PC-9 (cell line): Measurements from ENCODE around the gene SPAM1. TPM values are rescaled to one million over a fixed set of nuclear protein-coding genes. Genes with fewer than 3 reads are reported as not detected.

Experiments used
- BruUV-seq: library from RNA; stranded (reverse); fragments of 400-500 nt; replicated peaks from 2 replicates; lab custom pipeline; 2021; lab: Mats Ljungman, UMichigan
- CTCF ChIA-PET: fragments of 300-600 bp; sonication (Branson Sonifier 250); formaldehyde crosslinking; loops from one replicate; lab custom pipeline; 2022; ENCODE audit warnings: antibody characterized with exemption; lab: Charles Lee
- POLR2A ChIA-PET: fragments of 300-600 bp; sonication (Branson Sonifier 250); formaldehyde crosslinking; loops from one replicate; lab custom pipeline; 2022; ENCODE audit warnings: antibody characterized with exemption; ENCODE audit not compliant: unreplicated experiment; lab: Charles Lee
- DNase-seq, 2 experiments: peaks; one replicate each; pipeline versions ENCODE4 v3.0.0 to v3.0.0-alpha.2; 2015 to 2022; ENCODE audit warnings: mixed read lengths in 1 of 2
- H2AFZ ChIP-seq: fragments of 200-600 bp; sonication (generic); 2 replicates; pipeline ENCODE4 v1.8.1; 2017; ENCODE audit warnings: antibody characterized with exemption
- H3F3A ChIP-seq: fragments of 200-600 bp; sonication (generic); 2 replicates; pipeline ENCODE4 v1.8.1; 2017; ENCODE audit warnings: antibody characterized with exemption, mild to moderate bottlenecking, low read depth; ENCODE audit not compliant: insufficient read depth
- H3K27ac ChIP-seq: fragments of 200-600 bp; sonication (generic); 2 replicates; pipeline ENCODE4 v1.6.1; 2016; ENCODE audit warnings: mixed run types
- H3K27me3 ChIP-seq: fragments of 200-600 bp; sonication (generic); 2 replicates; pipeline ENCODE4 v1.6.1; 2016; ENCODE audit warnings: low read depth, mixed run types; ENCODE audit not compliant: insufficient read depth
- H3K36me3 ChIP-seq: fragments of 200-600 bp; sonication (generic); 2 replicates; pipeline ENCODE4 v1.6.1; 2016; ENCODE audit warnings: low read depth, mixed run types
- H3K4me1 ChIP-seq: fragments of 200-600 bp; sonication (generic); replicated peaks from 2 replicates; pipeline ENCODE4 v1.6.1; 2016; ENCODE audit warnings: mixed run types; ENCODE audit not compliant: insufficient read depth
- H3K4me2 ChIP-seq: fragments of 200-600 bp; sonication (generic); 2 replicates; pipeline ENCODE4 v1.6.1; 2017; ENCODE audit warnings: mixed run types
- H3K4me3 ChIP-seq: fragments of 200-600 bp; sonication (generic); 2 replicates; pipeline ENCODE4 v1.6.1; 2016; ENCODE audit warnings: mixed run types
- H3K79me2 ChIP-seq: fragments of 200-600 bp; sonication (generic); 2 replicates; pipeline ENCODE4 v1.6.1; 2017; ENCODE audit warnings: low read depth, mixed run types
- H3K9me2 ChIP-seq: fragments of 200-600 bp; sonication (generic); 2 replicates; pipeline ENCODE4 v1.8.1; 2017; ENCODE audit warnings: mild to moderate bottlenecking; ENCODE audit not compliant: insufficient read depth
- H3K9me3 ChIP-seq: fragments of 200-600 bp; sonication (generic); 2 replicates; pipeline ENCODE4 v1.8.1; 2016; ENCODE audit warnings: low read depth; ENCODE audit not compliant: insufficient read depth
- H4K20me1 ChIP-seq: fragments of 200-600 bp; sonication (generic); 2 replicates; pipeline ENCODE4 v1.8.1; 2017; ENCODE audit not compliant: insufficient read depth
- EZH2 ChIP-seq: fragments of 200-600 bp; sonication (generic); IDR thresholded peaks from 2 replicates; pipeline ENCODE4 v1.8.0; 2017; ENCODE audit warnings: antibody characterized with exemption, low read depth
- intact Hi-C: fragments of 100-400 bp; cut with micrococcal nuclease; formaldehyde crosslinking; loops from one replicate; pipeline ENCODE4 v1.10.0; 2022; ENCODE audit not compliant: unreplicated experiment
- total RNA-seq: library from RNA; stranded (reverse); gene quantifications from 2 replicates; pipeline ENCODE4 v1.2.3, GENCODE V29; 2021
- TF ChIP-seq, protein P1 (sequence below): fragments of 200-600 bp; sonication (generic); conservative IDR thresholded peaks from 2 replicates; pipeline ENCODE4 v1.6.1; 2017; ENCODE audit warnings: mixed run types, antibody characterized with exemption, mild to moderate bottlenecking, moderate library complexity

SPAM1 gene
- total RNA-seq, 1 experiment from 2014 or later: not detected

- Histone ChIP-seq H3K79me2 (no peaks in the 10 kb centered on the region), H3K27ac (no peak overlapping the region), H3F3A (no peaks in the 10 kb centered on the region), H3K36me3 (no peaks in the 10 kb centered on the region), H2AFZ (no peak overlapping the region), H3K9me3 (no peaks in the 10 kb centered on the region), H4K20me1 (no peaks in the 10 kb centered on the region), H3K27me3 (no peaks in the 10 kb centered on the region), H3K9me2 (no peaks in the 10 kb centered on the region), H3K4me2 (no peak overlapping the region), H3K4me1 (no peaks in the 10 kb centered on the region), H3K4me3 (no peak overlapping the region)
- POLR2A ChIA-PET: no interaction called here
- CTCF ChIA-PET: no interaction called here
- BruUV-seq: no TSS peak
- TF ChIP-seq, protein P1, sequence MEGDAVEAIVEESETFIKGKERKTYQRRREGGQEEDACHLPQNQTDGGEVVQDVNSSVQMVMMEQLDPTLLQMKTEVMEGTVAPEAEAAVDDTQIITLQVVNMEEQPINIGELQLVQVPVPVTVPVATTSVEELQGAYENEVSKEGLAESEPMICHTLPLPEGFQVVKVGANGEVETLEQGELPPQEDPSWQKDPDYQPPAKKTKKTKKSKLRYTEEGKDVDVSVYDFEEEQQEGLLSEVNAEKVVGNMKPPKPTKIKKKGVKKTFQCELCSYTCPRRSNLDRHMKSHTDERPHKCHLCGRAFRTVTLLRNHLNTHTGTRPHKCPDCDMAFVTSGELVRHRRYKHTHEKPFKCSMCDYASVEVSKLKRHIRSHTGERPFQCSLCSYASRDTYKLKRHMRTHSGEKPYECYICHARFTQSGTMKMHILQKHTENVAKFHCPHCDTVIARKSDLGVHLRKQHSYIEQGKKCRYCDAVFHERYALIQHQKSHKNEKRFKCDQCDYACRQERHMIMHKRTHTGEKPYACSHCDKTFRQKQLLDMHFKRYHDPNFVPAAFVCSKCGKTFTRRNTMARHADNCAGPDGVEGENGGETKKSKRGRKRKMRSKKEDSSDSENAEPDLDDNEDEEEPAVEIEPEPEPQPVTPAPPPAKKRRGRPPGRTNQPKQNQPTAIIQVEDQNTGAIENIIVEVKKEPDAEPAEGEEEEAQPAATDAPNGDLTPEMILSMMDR: no peak
- no peak for TF ChIP-seq EZH2
- no peak for DNase-seq
- intact Hi-C loops: no loop called here
Observed at GRCh38 chr7:123966936-123967335, 41.9 kb downstream of the SPAM1 start.

- intact Hi-C loops: no loop called here
- Histone ChIP-seq H2AFZ (no peak overlapping the region), H3K36me3 (no peaks in the 10 kb centered on the region), H3F3A (no peaks in the 10 kb centered on the region), H4K20me1 (no peaks in the 10 kb centered on the region), H3K27me3 (no peaks in the 10 kb centered on the region), H3K4me2 (no peak overlapping the region), H3K4me1 (no peaks in the 10 kb centered on the region), H3K4me3 (no peak overlapping the region), H3K79me2 (no peaks in the 10 kb centered on the region), H3K9me3 (no peaks in the 10 kb centered on the region), H3K27ac (no peak overlapping the region), H3K9me2 (no peaks in the 10 kb centered on the region)
- BruUV-seq: no TSS peak
- ChIA-PET POLR2A (no interaction called here), CTCF (no interaction called here)
- no peak for DNase-seq
- TF ChIP-seq, protein P1: no peak
- no peak for TF ChIP-seq EZH2
Observed at GRCh38 chr7:123972045-123972444, 47.0 kb downstream of the SPAM1 start.

- no peaks in the 10 kb centered on the region for H3K27me3 ChIP-seq
- H4K20me1 ChIP-seq: no peaks in the 10 kb centered on the region
- H3K9me3 ChIP-seq: no peaks in the 10 kb centered on the region
- no peaks in the 10 kb centered on the region for H3F3A ChIP-seq
- no peaks in the 10 kb centered on the region for H3K9me2 ChIP-seq
- BruUV-seq: no TSS peak
- no peak overlapping the region for H3K4me2 ChIP-seq
- intact Hi-C loops: no loop called here
- no peaks in the 10 kb centered on the region for H3K36me3 ChIP-seq
- H2AFZ ChIP-seq: no peak overlapping the region
- no peak for DNase-seq
- no peaks in the 10 kb centered on the region for H3K4me1 ChIP-seq
- POLR2A ChIA-PET: no interaction called here
- TF ChIP-seq, protein P1: no peak
- TF ChIP-seq EZH2: no peak
- H3K27ac ChIP-seq: no peak overlapping the region
- H3K4me3 ChIP-seq: no peak overlapping the region
- H3K79me2 ChIP-seq: no peaks in the 10 kb centered on the region
- CTCF ChIA-PET: no interaction called here
Observed at GRCh38 chr7:123972831-123973230, 47.8 kb downstream of the SPAM1 start.
